HEK293 (cell line): Measurements from ENCODE around the gene ATOH7.
A peak's percentile ranks its signal among the peaks of the same experiment; 100 is the strongest.

ENCODE experiments used
- CTCF ChIA-PET: fragments of 350-600 bp; formaldehyde crosslinking; extraction: SDS; loops from one replicate; lab custom pipeline; 2021; ENCODE audit warnings: antibody characterized with exemption; lab: Yijun Ruan, JAX
- POLR2A ChIA-PET: fragments of 300-600 bp; formaldehyde crosslinking; extraction: SDS; loops from one replicate; lab custom pipeline; 2020; ENCODE audit warnings: antibody characterized with exemption, inconsistent platforms; lab: Yijun Ruan, JAX
- H3K27ac ChIP-seq: fragments of 200-500 bp; sonication (Bioruptor generic); 2 replicates; pipeline ENCODE4 v1.5.1; 2014; ENCODE audit warnings: low read depth, low read length, control low read depth, inconsistent platforms; ENCODE audit errors: extremely low read depth
- H3K36me3 ChIP-seq, 2 experiments: fragments of 200-500 bp in 1 of 2; sonication (Bioruptor generic) in 1 of 2; 1 replicate in 1 of 2; 2 replicates in 1 of 2; pipeline ENCODE4 v1.5.1; 2014 to 2017; ENCODE audit warnings: inconsistent platforms in 2 of 2, low read length in 2 of 2; ENCODE audit not compliant: control insufficient read depth in 2 of 2, insufficient read depth in 1 of 2
- H3K4me1 ChIP-seq: fragments of 200-500 bp; sonication (Bioruptor generic); 2 replicates; pipeline ENCODE4 v1.5.1; 2014; ENCODE audit warnings: mild to moderate bottlenecking, low read length, inconsistent platforms; ENCODE audit not compliant: control insufficient read depth, insufficient read depth
- H3K4me3 ChIP-seq: 2 replicates; pipeline ENCODE4 v1.5.1; 2011; ENCODE audit warnings: low read depth, mild to moderate bottlenecking, control low read depth, low read length, moderate library complexity
- H3K9me3 ChIP-seq: fragments of 200-500 bp; sonication (Bioruptor generic); 2 replicates; pipeline ENCODE4 v1.5.1; 2014; ENCODE audit warnings: low read depth, low read length, inconsistent platforms; ENCODE audit not compliant: control insufficient read depth, insufficient read depth
- BCL6B ChIP-seq: fragments of 450-650 bp; formaldehyde crosslinking; IDR thresholded peaks from 2 replicates; pipeline ENCODE4 v1.5.1; 2017; ENCODE audit warnings: missing biosample characterization, missing genetic modification characterization
- FEZF1 ChIP-seq: fragments of 450-650 bp; formaldehyde crosslinking; IDR thresholded peaks from 2 replicates; pipeline ENCODE4 v1.5.1; 2016; ENCODE audit warnings: missing biosample characterization, missing genetic modification characterization
- MZF1 ChIP-seq: fragments of 450-650 bp; formaldehyde crosslinking; IDR thresholded peaks from 2 replicates; pipeline ENCODE4 v1.5.1; 2017; ENCODE audit warnings: missing biosample characterization, missing genetic modification characterization, borderline replicate concordance
- OSR2 ChIP-seq: fragments of 450-650 bp; formaldehyde crosslinking; IDR thresholded peaks from 2 replicates; pipeline ENCODE4 v1.5.1; 2016; ENCODE audit warnings: missing biosample characterization, missing genetic modification characterization
- PBX3 ChIP-seq: sonication (generic); formaldehyde crosslinking; IDR thresholded peaks from 2 replicates; pipeline ENCODE4 v1.8.1; 2022; ENCODE audit warnings: mild to moderate bottlenecking, moderate library complexity, missing genetic modification reagents
- SCRT2 ChIP-seq: fragments of 450-650 bp; formaldehyde crosslinking; IDR thresholded peaks from 2 replicates; pipeline ENCODE4 v1.5.1; 2016; ENCODE audit warnings: missing biosample characterization, missing genetic modification characterization
- SP7 ChIP-seq: fragments of 450-650 bp; formaldehyde crosslinking; IDR thresholded peaks from 2 replicates; pipeline ENCODE4 v1.5.1; 2016; ENCODE audit warnings: missing biosample characterization, missing genetic modification characterization
- YY2 ChIP-seq: fragments of 450-650 bp; formaldehyde crosslinking; IDR thresholded peaks from 2 replicates; pipeline ENCODE4 v1.5.1; 2016; ENCODE audit warnings: missing biosample characterization, missing genetic modification characterization
- ZNF202 ChIP-seq: fragments of 450-650 bp; formaldehyde crosslinking; IDR thresholded peaks from 2 replicates; pipeline ENCODE4 v1.5.1; 2016; ENCODE audit warnings: missing biosample characterization, missing genetic modification characterization, borderline replicate concordance
- ZNF26 ChIP-seq: fragments of 450-650 bp; formaldehyde crosslinking; IDR thresholded peaks from 2 replicates; pipeline ENCODE4 v1.5.1; 2016; ENCODE audit warnings: missing biosample characterization, missing genetic modification characterization
- ZNF350 ChIP-seq: fragments of 450-650 bp; formaldehyde crosslinking; IDR thresholded peaks from 2 replicates; pipeline ENCODE4 v1.5.0; 2017; ENCODE audit warnings: missing biosample characterization, mild to moderate bottlenecking, missing genetic modification characterization
- ZNF366 ChIP-seq: fragments of 450-650 bp; formaldehyde crosslinking; conservative IDR thresholded peaks from 2 replicates; pipeline ENCODE4 v1.5.1; 2016; ENCODE audit warnings: missing biosample characterization, missing genetic modification characterization
- ZNF488 ChIP-seq: fragments of 450-650 bp; formaldehyde crosslinking; IDR thresholded peaks from 2 replicates; pipeline ENCODE4 v1.5.1; 2016; ENCODE audit warnings: missing biosample characterization, missing genetic modification characterization
- ZNF558 ChIP-seq: fragments of 450-650 bp; formaldehyde crosslinking; IDR thresholded peaks from 2 replicates; pipeline ENCODE4 v1.5.1; 2016; ENCODE audit warnings: missing biosample characterization, missing genetic modification characterization
- ZNF692 ChIP-seq: fragments of 450-650 bp; formaldehyde crosslinking; IDR thresholded peaks from 2 replicates; pipeline ENCODE4 v1.5.1; 2016; ENCODE audit warnings: missing biosample characterization, missing genetic modification characterization
- ZNF747 ChIP-seq: fragments of 450-650 bp; formaldehyde crosslinking; IDR thresholded peaks from 2 replicates; pipeline ENCODE4 v1.5.1; 2016; ENCODE audit warnings: missing biosample characterization, missing genetic modification characterization
- ZNF768 ChIP-seq: fragments of 450-650 bp; formaldehyde crosslinking; IDR thresholded peaks from 2 replicates; pipeline ENCODE4 v1.5.1; 2018; ENCODE audit warnings: missing biosample characterization, mild to moderate bottlenecking, missing genetic modification characterization
- ZNF837 ChIP-seq: fragments of 450-650 bp; formaldehyde crosslinking; IDR thresholded peaks from 2 replicates; pipeline ENCODE4 v1.5.1; 2016; ENCODE audit warnings: missing biosample characterization, missing genetic modification characterization

ATOH7 gene

GRCh38 chr10:68238371-68238770 lies 6.5 kb upstream of the ATOH7 start:
- TF ChIP-seq ZNF558 (tag by site-specific recombination) (no peak), PBX3 (CRISPR knock-in tag) (no peak), ZNF692 (no peak)
- no peaks in the 10 kb centered on the region for H3K4me1 ChIP-seq
- CTCF ChIA-PET: interaction anchor here (0.7 kb wide), 1 partner anchor 25 kb away, joined by 3 read pairs; no protein-coding TSS in a partner anchor
- H3K27ac ChIP-seq: no peak overlapping the region
- H3K9me3 ChIP-seq: no peaks in the 10 kb centered on the region
- no peaks in the 10 kb centered on the region for H3K36me3 ChIP-seq
- no peak overlapping the region for H3K4me3 ChIP-seq
- POLR2A ChIA-PET: no interaction called here

GRCh38 chr10:68237173-68237572 lies 5.3 kb upstream of the ATOH7 start:
- CTCF ChIA-PET: interaction anchor here (0.6 kb wide), 2 partner anchors 85 to 399 kb away, joined by 3 read pairs; no protein-coding TSS in a partner anchor
- Histone ChIP-seq H3K9me3 (no peaks in the 10 kb centered on the region), H3K27ac (no peak overlapping the region), H3K36me3 (no peaks in the 10 kb centered on the region), H3K4me3 (no peak overlapping the region), H3K4me1 (no peaks in the 10 kb centered on the region)
- TF ChIP-seq ZNF488: no peak
- TF ChIP-seq ZNF768: peak; percentile 71
- TF ChIP-seq SCRT2 (tag by site-specific recombination): peak; percentile 68; the same call in 1 of the 2 replicates
- TF ChIP-seq ZNF692: no peak
- POLR2A ChIA-PET: no interaction called here

- Histone ChIP-seq H3K4me3 (no peak overlapping the region), H3K36me3 (no peaks in the 10 kb centered on the region), H3K27ac (no peak overlapping the region), H3K9me3 (no peaks in the 10 kb centered on the region), H3K4me1 (peaks cover 2% of the 10 kb centered on the region; the same call in 1 of the 2 replicates)
- no peak for TF ChIP-seq ZNF202 (tag by site-specific recombination)
- CTCF ChIA-PET: interaction anchor here (0.5 to 1.1 kb wide), 4 partner anchors 12 to 584 kb away, joined by 3 to 6 read pairs (median 4); partner anchors contain the start of gene RUFY2
- POLR2A ChIA-PET: interaction anchor here (0.6 to 0.7 kb wide), 2 partner anchors 112 to 386 kb away, joined by 3 read pairs; no protein-coding TSS in a partner anchor
These were observed 3.7 kb upstream of the ATOH7 start for GRCh38 chr10:68235581-68235980.

- H3K36me3 ChIP-seq: no peaks in the 10 kb centered on the region
- POLR2A ChIA-PET: interaction anchor here (0.7 kb wide), 1 partner anchor 386 kb away, joined by 3 read pairs; no protein-coding TSS in a partner anchor
- H3K9me3 ChIP-seq: no peaks in the 10 kb centered on the region
- CTCF ChIA-PET: interaction anchor here (0.5 to 1.1 kb wide), 3 partner anchors 11 to 583 kb away, joined by 3 to 6 read pairs (median 3); no protein-coding TSS in a partner anchor
- H3K27ac ChIP-seq: no peak overlapping the region
- H3K4me1 ChIP-seq: peaks cover 3% of the 10 kb centered on the region; the same call in 1 of the 2 replicates
- H3K4me3 ChIP-seq: no peak overlapping the region
- TF ChIP-seq SP7 (tag by site-specific recombination) (no peak), ZNF26 (no peak), ZNF366 (tag by site-specific recombination) (no peak), BCL6B (tag by site-specific recombination) (no peak), ZNF747 (tag by site-specific recombination) (no peak), MZF1 (tag by site-specific recombination) (no peak), OSR2 (tag by site-specific recombination) (no peak), FEZF1 (tag by site-specific recombination) (no peak), ZNF837 (tag by site-specific recombination) (no peak), YY2 (tag by site-specific recombination) (no peak), ZNF350 (tag by site-specific recombination) (no peak)
These were observed 3.2 kb upstream of the ATOH7 start for GRCh38 chr10:68235111-68235510.
